ENCODE results near the gene CTNNA2.

DNA sequence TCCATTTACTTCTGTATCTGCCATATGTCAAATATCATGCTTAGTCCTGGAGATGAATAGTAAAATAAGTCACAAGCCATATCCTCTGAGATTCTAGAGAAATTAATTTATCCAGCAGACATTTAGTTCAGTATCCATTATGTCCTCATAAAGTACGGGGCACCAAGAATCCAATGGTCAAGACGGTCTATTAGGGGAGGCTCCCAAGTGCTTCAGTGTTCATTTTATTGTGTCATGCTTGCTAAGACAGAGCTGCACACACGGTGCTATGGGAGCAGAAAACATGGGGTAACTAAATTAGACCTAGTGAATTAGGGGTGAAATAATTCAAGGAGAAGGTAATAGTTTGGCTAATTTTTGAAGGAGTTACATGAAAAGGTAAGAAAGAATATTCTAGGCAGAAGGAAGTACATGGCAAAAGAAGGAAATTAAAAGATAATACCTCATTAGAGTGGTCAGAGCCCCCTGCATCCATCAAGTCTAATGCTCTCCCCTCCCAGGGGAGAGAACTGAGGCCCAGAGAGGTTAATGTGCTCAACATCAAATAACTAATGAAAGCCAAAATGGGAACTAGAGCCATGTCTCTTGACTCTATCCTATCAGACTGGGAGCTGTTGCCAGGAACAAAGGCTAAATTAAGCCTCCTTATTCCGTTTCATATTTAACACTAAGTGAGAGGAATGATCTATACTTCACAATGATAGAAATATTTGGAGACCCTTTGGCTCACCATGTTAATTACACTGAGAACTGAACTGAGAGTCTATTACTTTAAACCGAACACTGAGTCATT is 433.0 kb downstream of the CTNNA2 start:
- TF ChIP-seq, protein P1, sequence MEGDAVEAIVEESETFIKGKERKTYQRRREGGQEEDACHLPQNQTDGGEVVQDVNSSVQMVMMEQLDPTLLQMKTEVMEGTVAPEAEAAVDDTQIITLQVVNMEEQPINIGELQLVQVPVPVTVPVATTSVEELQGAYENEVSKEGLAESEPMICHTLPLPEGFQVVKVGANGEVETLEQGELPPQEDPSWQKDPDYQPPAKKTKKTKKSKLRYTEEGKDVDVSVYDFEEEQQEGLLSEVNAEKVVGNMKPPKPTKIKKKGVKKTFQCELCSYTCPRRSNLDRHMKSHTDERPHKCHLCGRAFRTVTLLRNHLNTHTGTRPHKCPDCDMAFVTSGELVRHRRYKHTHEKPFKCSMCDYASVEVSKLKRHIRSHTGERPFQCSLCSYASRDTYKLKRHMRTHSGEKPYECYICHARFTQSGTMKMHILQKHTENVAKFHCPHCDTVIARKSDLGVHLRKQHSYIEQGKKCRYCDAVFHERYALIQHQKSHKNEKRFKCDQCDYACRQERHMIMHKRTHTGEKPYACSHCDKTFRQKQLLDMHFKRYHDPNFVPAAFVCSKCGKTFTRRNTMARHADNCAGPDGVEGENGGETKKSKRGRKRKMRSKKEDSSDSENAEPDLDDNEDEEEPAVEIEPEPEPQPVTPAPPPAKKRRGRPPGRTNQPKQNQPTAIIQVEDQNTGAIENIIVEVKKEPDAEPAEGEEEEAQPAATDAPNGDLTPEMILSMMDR (IDR thresholded peaks at IDR 0.05): no peak
- TF ChIP-seq POLR2A (IDR thresholded peaks at IDR 0.05): no peak

All from right lobe of liver (tissue), 4 donors.